Measurements from ENCODE around the gene ABCG1. TPM values are rescaled to one million over a fixed set of nuclear protein-coding genes. Genes with fewer than 3 reads are reported as not detected.

The ABCG1 gene
- total RNA-seq, 1 donor from 2014 or later, result 1.3 TPM

GRCh38 chr21:42236693-42237092, 17.8 kb downstream of the ABCG1 start:
- Histone ChIP-seq H2AFZ (ENCODE audit: low read depth, low read length) (no peak overlapping the region), H3K79me2 (ENCODE audit: insufficient read depth, low read length) (no peaks in the 10 kb centered on the region), H3K36me3 (ENCODE audit: insufficient read depth, low read length) (no peaks in the 10 kb centered on the region), H3K4me2 (ENCODE audit: low read length) (no peak overlapping the region), H3K9me3 (ENCODE audit: insufficient read depth, low read depth, low read length) (no peaks in the 10 kb centered on the region), H4K20me1 (ENCODE audit: insufficient read depth, low read length) (no peaks in the 10 kb centered on the region), H3K4me1 (ENCODE audit: insufficient read depth, low read length) (peaks cover 12% of the 10 kb centered on the region), H3K4me3 (ENCODE audit: insufficient read depth, low read depth, low read length) (no peak overlapping the region), H3K27ac (ENCODE audit: low read depth, low read length) (no peak overlapping the region), H3K27me3 (ENCODE audit: insufficient read depth, low read length) (peaks cover 25% of the 10 kb centered on the region), H3K9ac (ENCODE audit: low read length) (no peak overlapping the region)
- H3K27me3 Mint-ChIP-seq (ENCODE audit: low read depth, unreplicated experiment), result peaks cover 29% of the 10 kb centered on the region
- FAIRE-seq, result no peak
- no peaks in the 10 kb centered on the region for H3K36me3 Mint-ChIP-seq (ENCODE audit: low read depth, unreplicated experiment)
- TF ChIP-seq EZH2 (IDR thresholded peaks at IDR 0.05; ENCODE audit: insufficient read depth, low read length), result no peak
- no peak for TF ChIP-seq CTCF (IDR thresholded peaks at IDR 0.05; ENCODE audit: insufficient read depth, low read depth, low read length)
- H3K4me1 Mint-ChIP-seq (ENCODE audit: low read depth, unreplicated experiment), result peaks cover 10% of the 10 kb centered on the region
- H3K4me3 Mint-ChIP-seq (ENCODE audit: unreplicated experiment), result no peak overlapping the region
- H3K9me3 Mint-ChIP-seq (ENCODE audit: unreplicated experiment), result no peaks in the 10 kb centered on the region
- no peak overlapping the region for H3K27ac Mint-ChIP-seq (ENCODE audit: unreplicated experiment)
- no peak for DNase-seq (ENCODE audit: low read depth)

GRCh38 chr21:42237161-42237560, 18.2 kb downstream of the ABCG1 start:
- H3K79me2 ChIP-seq (ENCODE audit: insufficient read depth, low read length), result no peaks in the 10 kb centered on the region
- H2AFZ ChIP-seq (ENCODE audit: low read depth, low read length), result no peak overlapping the region
- no peak overlapping the region for H3K4me3 Mint-ChIP-seq (ENCODE audit: unreplicated experiment)
- H4K20me1 ChIP-seq (ENCODE audit: insufficient read depth, low read length), result no peaks in the 10 kb centered on the region
- H3K4me3 ChIP-seq (ENCODE audit: insufficient read depth, low read depth, low read length), result no peak overlapping the region
- peaks cover 25% of the 10 kb centered on the region for H3K27me3 ChIP-seq (ENCODE audit: insufficient read depth, low read length)
- peaks cover 31% of the 10 kb centered on the region for H3K27me3 Mint-ChIP-seq (ENCODE audit: low read depth, unreplicated experiment)
- H3K4me1 Mint-ChIP-seq (ENCODE audit: low read depth, unreplicated experiment), result peaks cover 10% of the 10 kb centered on the region
- no peak for TF ChIP-seq CTCF (IDR thresholded peaks at IDR 0.05; ENCODE audit: insufficient read depth, low read depth, low read length)
- no peak for TF ChIP-seq EZH2 (IDR thresholded peaks at IDR 0.05; ENCODE audit: insufficient read depth, low read length)
- no peaks in the 10 kb centered on the region for H3K36me3 Mint-ChIP-seq (ENCODE audit: low read depth, unreplicated experiment)
- FAIRE-seq (no peak), DNase-seq (ENCODE audit: low read depth) (no peak)
- peaks cover 12% of the 10 kb centered on the region for H3K4me1 ChIP-seq (ENCODE audit: insufficient read depth, low read length)
- H3K9me3 Mint-ChIP-seq (ENCODE audit: unreplicated experiment), result no peaks in the 10 kb centered on the region
- H3K9ac ChIP-seq (ENCODE audit: low read length), result no peak overlapping the region
- H3K27ac Mint-ChIP-seq (ENCODE audit: unreplicated experiment), result no peak overlapping the region
- H3K9me3 ChIP-seq (ENCODE audit: insufficient read depth, low read depth, low read length), result no peaks in the 10 kb centered on the region
- H3K27ac ChIP-seq (ENCODE audit: low read depth, low read length), result no peak overlapping the region
- H3K4me2 ChIP-seq (ENCODE audit: low read length), result no peak overlapping the region
- H3K36me3 ChIP-seq (ENCODE audit: insufficient read depth, low read length), result no peaks in the 10 kb centered on the region

GRCh38 chr21:42237577-42237976, 18.6 kb downstream of the ABCG1 start:
- no peak overlapping the region for H3K9ac ChIP-seq (ENCODE audit: low read length)
- FAIRE-seq, result no peak
- peaks cover 12% of the 10 kb centered on the region for H3K4me1 ChIP-seq (ENCODE audit: insufficient read depth, low read length)
- H3K27me3 ChIP-seq (ENCODE audit: insufficient read depth, low read length), result peaks cover 22% of the 10 kb centered on the region
- H3K4me3 ChIP-seq (ENCODE audit: insufficient read depth, low read depth, low read length), result no peak overlapping the region
- H4K20me1 ChIP-seq (ENCODE audit: insufficient read depth, low read length), result no peaks in the 10 kb centered on the region
- TF ChIP-seq CTCF (IDR thresholded peaks at IDR 0.05; ENCODE audit: insufficient read depth, low read depth, low read length), result no peak
- TF ChIP-seq EZH2 (IDR thresholded peaks at IDR 0.05; ENCODE audit: insufficient read depth, low read length), result no peak
- Mint-ChIP-seq H3K4me3 (ENCODE audit: unreplicated experiment) (no peak overlapping the region), H3K4me1 (ENCODE audit: low read depth, unreplicated experiment) (peaks cover 10% of the 10 kb centered on the region), H3K27me3 (ENCODE audit: low read depth, unreplicated experiment) (peaks cover 35% of the 10 kb centered on the region), H3K36me3 (ENCODE audit: low read depth, unreplicated experiment) (peaks cover 2% of the 10 kb centered on the region), H3K9me3 (ENCODE audit: unreplicated experiment) (no peaks in the 10 kb centered on the region), H3K27ac (ENCODE audit: unreplicated experiment) (no peak overlapping the region)
- H3K9me3 ChIP-seq (ENCODE audit: insufficient read depth, low read depth, low read length), result no peaks in the 10 kb centered on the region
- no peaks in the 10 kb centered on the region for H3K36me3 ChIP-seq (ENCODE audit: insufficient read depth, low read length)
- no peak overlapping the region for H2AFZ ChIP-seq (ENCODE audit: low read depth, low read length)
- no peak for DNase-seq (ENCODE audit: low read depth)
- H3K4me2 ChIP-seq (ENCODE audit: low read length), result no peak overlapping the region
- no peak overlapping the region for H3K27ac ChIP-seq (ENCODE audit: low read depth, low read length)
- H3K79me2 ChIP-seq (ENCODE audit: insufficient read depth, low read length), result no peaks in the 10 kb centered on the region

Measured in astrocyte (in vitro differentiated cells and primary cell).